GM18498 (cell line): Measurements from ENCODE around the gene NGDN.
"Not testable (repeated sequence)": the region's sequence is repeated elsewhere in the genome, so short reads cannot be mapped to it uniquely, and the experiment has no call there.

Experiments
- ATAC-seq: cut with Tn5 transposase; IDR thresholded peaks from one replicate; pipeline ENCODE4 v1.9.1; 2021; ENCODE audit warnings: mild to moderate bottlenecking, moderate library complexity; ENCODE audit not compliant: unreplicated experiment

The NGDN gene

DNA sequence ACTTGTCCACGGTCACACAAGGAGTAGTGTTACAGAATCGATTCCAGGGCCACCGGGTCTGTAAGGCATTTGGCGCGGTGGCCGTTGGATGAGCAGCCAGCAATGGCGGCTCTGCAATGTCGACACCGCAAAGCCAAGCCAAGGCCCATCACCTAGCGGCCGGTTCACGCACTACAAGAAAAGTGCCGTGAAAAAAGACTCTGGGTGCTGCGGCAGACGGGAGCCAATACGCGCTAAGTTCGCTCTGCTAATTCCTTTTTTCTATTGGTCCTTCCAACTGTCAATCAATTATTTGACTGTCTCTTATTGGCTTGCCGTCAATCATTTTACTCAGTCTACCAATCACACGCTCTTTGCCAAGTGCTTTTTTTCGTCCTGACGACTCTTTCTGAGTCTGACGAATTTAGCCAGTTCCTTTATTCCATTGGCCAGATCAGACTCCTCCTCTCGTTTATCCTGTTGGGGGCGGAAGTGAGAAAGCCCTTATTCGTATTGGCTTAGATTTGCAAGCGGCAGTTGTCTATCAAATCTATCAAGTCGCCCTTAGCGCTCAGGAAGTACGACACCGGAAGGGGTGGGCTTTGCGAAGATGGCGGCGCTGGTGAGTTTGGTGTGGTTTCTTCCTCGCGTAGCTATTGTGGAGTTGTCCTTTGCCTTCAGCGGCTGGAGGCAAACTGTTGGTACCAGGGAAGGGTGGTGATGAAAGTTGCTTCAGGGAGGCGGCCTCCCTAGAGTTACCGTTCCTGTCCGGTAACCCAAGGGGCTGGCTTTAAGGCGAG is at the start of gene NGDN:
Gene NGDN, plus strand, starts transcription at position 577 of the 779 bp plus-strand sequence. Its CDS starts 13 bp downstream, at position 590.
- ATAC-seq = peak; percentile 95

- no peak for ATAC-seq
Observed at GRCh38 chr14:23421594-23421993, 47.9 kb upstream of the NGDN start.

- no peak for ATAC-seq
Observed at GRCh38 chr14:23423657-23424056, 45.8 kb upstream of the NGDN start.

GRCh38 chr14:23425169-23425568 is 44.3 kb upstream of the NGDN start:
- no peak for ATAC-seq

- not testable (repeated sequence) for ATAC-seq
Observed at GRCh38 chr14:23425798-23426197, 43.7 kb upstream of the NGDN start.

DNA sequence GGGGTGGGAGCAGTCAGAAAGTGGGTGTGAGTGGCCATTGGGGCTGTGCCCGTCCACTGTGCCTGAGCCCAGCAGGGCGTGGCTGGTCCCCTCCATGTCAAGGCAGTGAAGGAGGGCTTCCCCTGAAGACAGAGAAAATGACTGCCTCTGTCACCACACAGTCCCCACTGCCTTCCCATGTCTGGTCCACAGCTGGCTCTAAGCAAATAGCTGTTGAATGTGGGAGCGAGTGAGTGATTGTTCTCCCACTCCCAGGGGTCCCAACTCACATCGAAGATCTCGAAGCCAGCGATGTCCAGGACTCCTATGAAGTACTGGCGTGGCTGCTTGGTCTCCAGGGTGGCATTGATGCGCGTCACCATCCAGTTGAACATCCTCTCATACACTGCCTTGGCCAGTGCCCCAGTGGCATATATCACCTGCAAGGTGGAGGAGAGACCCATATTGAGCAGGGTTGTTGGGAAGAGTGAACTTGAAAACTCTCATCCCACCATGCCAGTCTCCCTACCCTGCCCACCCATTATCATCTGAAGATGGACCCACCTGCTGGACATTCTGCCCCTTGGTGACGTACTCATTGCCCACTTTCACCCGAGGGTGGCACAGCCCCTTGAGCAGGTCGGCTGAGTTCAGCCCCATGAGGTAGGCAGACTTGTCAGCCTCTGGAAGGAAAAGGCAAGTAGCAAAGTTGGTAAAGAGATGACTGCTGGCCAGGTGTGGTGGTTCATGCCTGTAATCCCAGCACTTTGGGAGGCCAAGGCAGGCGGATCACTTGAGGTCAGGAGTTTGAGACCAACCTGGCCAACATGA is 40.6 kb upstream of the NGDN start:
- no peak for ATAC-seq

DNA sequence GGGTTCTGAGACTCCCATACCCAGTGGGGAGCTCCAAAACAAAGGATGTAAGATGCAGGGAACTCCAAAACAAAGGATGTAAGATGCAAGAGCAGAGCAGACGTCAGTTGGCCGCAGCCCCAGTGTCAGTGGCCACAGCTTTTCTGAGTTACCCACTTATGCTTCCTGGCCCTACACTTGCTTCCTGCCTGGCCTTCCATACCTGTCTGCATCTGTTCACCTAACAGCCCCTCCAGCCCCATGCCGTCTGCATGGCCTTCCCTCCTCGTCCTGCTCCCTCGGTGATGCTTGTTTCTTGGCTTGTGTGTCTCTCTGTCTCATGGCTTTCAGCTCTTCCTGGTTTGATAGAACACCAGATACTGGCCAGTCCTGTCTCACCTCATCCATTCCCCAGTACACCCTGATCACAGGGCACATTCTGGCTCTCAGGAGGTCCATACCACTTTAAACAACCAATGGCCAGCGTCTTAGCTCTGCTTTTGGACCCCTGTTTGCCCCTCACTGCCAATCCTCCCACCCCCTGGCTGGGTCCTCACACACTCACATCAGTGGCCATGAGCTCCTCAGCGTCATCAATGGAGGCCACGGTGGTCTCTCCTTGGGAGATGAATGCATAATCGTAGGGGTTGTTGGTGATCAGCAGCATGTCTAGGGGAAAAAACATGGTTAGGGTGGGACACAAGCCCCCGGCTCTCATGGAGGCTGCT is 39.3 kb upstream of the NGDN start:
- no peak for ATAC-seq

GRCh38 chr14:23430723-23431085 is 38.8 kb upstream of the NGDN start:
- ATAC-seq = no peak

DNA sequence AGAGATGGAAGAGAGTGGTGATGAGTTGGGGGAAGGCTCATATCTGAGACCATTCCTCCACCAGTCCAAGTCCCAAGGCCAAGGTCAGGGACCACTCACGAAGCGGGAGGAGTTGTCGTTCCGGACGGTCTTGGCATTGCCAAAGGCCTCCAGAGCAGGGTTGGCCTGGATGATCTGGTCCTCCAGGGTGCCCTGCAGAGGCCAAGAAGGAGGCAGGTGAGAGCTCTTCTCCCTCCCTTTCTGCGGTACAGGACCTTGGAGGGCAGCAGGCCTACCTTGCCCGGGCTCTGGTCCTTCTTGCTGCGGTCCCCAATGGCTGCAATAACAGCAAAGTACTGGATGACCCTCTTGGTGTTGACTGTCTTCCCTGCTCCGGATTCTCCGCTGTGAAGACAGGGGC is 38.0 kb upstream of the NGDN start:
- ATAC-seq = no peak

DNA sequence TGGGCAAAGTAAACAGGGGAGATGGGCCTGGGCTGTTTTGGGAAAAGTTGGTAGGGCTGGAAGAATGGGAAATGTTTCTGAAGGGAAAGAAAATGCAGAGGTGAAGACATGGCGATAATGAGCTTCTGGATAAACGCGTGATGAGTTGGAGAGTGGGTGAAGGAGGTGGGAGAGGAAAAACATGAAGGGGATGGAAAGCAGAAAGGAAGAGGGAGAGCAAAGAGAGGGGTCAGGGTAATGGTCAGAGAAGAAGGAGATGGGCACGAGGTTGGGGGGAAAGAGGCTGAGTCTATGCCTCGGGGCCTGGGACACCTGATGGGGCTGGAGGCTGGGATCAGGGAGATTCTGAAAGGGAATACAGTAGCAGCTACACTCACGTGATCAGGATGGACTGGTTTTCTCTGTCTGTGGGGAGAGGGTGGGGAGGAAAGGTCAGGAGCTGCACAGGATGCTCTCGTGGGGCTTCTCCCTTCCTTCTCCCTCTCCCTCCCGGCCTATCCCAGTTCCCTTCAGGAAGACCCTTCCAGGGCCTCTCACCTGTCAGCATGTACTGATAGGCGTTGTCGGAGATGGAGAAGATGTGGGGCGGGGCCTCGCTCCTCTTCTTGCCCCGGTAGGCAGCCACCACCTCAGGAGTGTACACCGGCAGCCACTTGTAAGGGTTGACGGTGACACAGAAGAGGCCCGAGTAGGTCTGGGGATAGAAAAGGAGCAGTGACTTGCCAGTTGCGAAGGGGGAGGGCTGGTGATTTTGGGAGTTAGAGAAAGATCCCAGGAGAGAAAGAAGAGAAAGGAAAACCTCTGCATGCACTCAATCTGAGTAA is 37.2 kb upstream of the NGDN start:
- ATAC-seq = no peak

GRCh38 chr14:23432946-23433345 is 36.6 kb upstream of the NGDN start:
- ATAC-seq = no peak

DNA sequence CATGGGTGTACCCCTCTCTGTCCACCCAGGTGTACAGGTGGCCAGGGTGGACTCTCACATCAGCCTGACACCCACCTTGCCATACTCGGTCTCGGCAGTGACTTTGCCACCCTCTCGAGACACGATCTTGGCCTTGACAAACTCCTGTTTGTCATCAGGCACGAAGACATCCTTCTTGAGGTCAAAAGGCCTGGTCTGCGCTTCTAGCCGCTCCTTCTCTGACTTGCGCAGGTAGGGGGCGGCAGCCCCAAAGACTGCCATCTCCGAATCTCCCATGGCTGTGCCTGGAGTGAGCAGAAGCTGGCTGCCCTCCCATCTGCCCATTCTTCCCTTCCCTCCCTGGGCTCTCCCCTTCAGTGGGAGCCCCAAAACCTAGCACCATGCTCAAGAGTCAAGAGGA is 36.0 kb upstream of the NGDN start:
- ATAC-seq = no peak

DNA sequence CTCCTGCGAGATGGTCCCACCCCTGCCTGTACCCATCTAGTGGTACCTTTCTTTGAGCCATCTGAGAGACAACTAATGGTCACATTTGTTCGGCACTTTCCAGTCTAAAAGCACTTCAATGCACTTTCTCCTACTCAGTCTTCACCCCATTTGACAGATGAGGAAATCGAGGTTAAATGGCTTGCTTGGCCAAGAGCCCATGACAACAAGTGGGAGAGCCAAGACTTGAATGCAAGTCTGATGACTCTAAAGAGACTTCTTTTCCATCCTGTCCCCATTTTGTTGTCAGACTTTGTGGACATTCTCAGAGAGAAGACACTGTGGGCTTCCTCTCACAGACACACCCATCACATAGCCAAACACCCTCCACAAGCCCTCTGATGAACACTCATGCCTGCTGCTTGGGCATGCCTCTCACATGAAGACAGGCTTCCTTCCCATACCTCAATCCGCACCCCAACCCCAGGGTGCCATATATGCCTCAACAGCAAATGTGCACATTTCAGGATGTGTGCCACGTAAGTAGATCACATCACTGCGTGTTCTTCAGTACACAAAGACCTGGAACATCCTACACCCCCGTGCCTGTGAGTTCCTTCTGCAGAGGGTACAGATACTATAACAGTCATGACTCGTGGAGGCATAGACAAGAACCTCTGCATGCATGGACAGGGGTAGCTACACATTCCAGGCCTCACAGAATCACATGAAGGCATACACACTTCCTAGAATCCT is 34.8 kb upstream of the NGDN start:
- no peak for ATAC-seq

DNA sequence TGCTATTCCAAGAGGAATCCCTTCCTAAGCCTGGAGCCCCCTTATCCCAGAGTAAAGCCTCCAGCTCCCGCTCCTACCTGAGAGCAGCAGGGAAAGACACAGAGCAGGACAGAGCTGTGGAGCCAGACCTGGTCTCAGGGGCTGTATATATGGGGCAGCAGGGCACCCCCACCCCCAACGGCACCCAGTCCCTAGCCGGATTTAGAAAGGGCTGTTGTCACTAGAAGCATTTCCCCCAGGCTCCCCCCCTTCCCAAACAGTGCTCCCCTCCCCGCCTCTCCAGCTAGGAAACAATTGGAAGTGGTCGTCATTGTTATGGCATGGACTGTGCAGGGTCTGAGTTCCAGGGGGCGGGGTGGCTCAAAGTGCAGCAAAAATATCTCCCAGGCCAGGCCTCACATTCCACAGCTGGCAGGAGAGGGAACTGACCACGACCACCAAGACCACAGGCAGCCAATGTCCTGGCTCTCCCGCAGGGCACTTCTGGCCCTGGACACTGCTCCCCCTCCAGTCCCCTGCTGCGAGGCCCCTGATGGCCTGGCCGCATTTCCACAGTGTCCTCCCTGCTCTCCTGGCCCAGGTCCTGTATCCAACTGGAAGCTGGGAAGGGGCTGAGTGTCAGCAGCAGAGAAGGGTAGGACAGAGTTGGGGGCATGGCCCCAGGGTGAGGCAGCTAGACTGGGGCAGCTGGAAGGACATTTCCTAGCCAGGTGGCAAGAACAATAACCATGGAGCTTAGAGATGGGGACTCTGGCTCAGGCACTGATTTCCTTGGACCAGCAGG is 33.8 kb upstream of the NGDN start, which contains the start of gene MYH7:
Gene MYH7, minus strand, starts transcription at position 118 of the 784 bp plus-strand sequence. CDS start 1,928 bp downstream, outside the sequence.
- no peak for ATAC-seq

DNA sequence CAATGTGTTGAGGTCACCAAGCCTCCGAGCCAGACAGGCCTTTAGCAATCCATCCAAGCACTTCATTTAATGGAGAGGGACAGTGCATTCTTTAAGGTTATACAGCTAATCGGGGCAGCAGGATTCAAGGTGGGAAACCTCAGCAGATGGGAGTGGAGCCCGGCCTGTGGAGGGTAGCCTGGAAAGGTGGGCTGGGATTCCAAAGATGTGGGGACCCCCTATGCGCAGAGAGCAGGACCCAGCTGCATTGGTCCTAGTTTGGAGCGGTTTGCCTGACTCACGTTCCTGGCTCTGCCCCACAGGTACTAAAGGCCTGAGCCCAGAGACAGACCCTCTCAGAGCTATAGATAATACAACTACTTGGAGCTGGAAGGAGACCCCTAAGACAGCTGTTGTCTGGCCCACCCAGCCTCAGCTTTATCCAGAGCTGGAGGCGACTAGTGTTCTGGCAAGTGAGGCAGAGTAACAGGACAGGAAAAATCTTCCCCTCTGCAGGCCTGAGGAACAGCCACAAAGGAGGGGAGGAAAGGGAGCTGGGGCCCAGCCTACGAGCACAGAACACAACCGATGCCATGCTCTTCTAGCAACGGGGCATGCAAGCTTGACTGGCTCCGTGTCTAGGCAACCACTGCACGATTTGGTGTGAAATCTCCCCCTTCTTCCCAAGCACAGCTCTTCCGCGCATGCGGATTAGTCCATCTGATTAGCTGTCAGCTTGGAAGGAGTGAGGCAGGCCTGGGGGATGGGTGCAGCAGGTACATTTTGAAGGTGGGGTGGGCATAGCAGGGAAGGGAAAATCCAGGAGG is 33.0 kb upstream of the NGDN start:
- ATAC-seq = no peak

DNA sequence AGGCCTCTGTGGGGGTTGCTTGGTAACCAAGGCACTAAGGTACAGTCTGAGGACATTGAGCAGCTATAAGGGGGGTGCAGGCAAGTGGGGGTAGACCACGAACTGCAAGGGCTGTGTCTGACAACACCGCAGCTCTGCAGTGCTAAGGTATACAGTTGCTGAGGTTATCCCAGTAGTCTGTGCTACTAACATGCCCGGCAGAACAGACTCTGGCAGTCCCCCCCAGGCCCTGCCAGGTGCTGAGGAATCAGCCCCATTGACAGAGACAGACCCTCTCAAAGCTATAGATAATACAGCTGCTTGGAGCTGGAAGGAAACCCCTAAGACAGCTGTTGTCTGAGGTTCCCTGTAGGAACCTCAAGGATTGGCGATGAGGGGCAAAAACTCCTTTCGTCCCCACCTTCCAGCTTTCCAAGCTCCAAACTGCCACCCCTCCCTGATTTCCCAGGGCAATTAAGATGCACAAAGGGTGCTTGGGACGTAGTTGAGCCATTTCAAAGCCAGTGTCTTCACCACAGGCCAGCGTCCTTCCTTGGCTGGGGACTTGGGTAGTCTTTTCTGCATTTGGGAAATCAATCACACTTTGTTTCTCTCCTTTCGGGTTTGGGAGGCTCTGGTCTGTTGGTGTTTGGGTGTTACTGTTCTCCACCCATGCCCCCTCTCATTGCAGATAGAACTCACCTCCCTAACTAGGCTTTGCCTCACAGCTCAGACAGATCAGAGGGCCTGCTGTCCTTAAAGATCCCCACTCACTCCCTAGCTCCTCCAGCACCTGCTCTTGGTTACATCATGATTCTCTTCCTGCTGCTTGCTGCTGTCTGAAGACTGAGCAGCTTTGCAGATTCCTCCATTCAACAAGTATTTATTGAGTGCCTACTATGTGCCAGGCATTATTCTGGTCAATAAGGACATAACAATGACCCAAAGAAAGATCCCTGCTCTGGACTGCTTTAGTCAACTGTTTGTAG is 32.1 kb upstream of the NGDN start:
- no peak for ATAC-seq
